Gastrocnemius medialis (tissue), 4 donors: ENCODE results near the gene MMRN2.

ENCODE experiments used
- CTCF ChIP-seq, 5 experiments: fragments of 450-650 bp in 3 of 5; fragments of 200-600 bp in 2 of 5; sonication (generic) in 2 of 5; IDR thresholded peaks in 4 of 5; conservative IDR thresholded peaks in 1 of 5; 1 replicate in 4 of 5; 2 replicates in 1 of 5; pipeline ENCODE4 v1.5.1; 2016 to 2019; ENCODE audit warnings: antibody characterized with exemption in 5 of 5, mild to moderate bottlenecking in 3 of 5, moderate library complexity in 3 of 5
- POLR2A ChIP-seq, 2 donors: fragments of 450-650 bp; IDR thresholded peaks; one replicate each; pipeline ENCODE4 v1.6.1; 2017; ENCODE audit warnings: antibody characterized with exemption in 2 of 2, mild to moderate bottlenecking in 2 of 2, moderate library complexity in 2 of 2

- no peak for TF ChIP-seq CTCF (IDR thresholded peaks at IDR 0.05 in 4 of 5, conservative IDR thresholded peaks at IDR 0.05 in 1 of 5)
- no peak for TF ChIP-seq POLR2A (IDR thresholded peaks at IDR 0.05)
Measured at GRCh38 chr10:86976362-86977056, 19.1 kb upstream of the MMRN2 start.
